HEK293T (cell line): ENCODE data around the gene NODAL.

Experiments
- FOXK2 ChIP-seq: fragments of 450-650 bp; IDR thresholded peaks from 2 replicates; pipeline ENCODE4 v1.6.1; 2016; ENCODE audit warnings: mild to moderate bottlenecking
- FOXM1 ChIP-seq: fragments of 450-650 bp; IDR thresholded peaks from 2 replicates; pipeline ENCODE4 v1.6.1; 2017; ENCODE audit warnings: mild to moderate bottlenecking, borderline replicate concordance
- SP1 ChIP-seq: fragments of 450-650 bp; IDR thresholded peaks from 2 replicates; pipeline ENCODE4 v1.6.1; 2017
- ZNF384 ChIP-seq: fragments of 450-650 bp; IDR thresholded peaks from 2 replicates; pipeline ENCODE4 v1.6.1; 2016
- TF ChIP-seq, protein P1 (sequence below): fragments of 450-650 bp; IDR thresholded peaks from 2 replicates; pipeline ENCODE4 v1.6.1; 2016

DNA sequence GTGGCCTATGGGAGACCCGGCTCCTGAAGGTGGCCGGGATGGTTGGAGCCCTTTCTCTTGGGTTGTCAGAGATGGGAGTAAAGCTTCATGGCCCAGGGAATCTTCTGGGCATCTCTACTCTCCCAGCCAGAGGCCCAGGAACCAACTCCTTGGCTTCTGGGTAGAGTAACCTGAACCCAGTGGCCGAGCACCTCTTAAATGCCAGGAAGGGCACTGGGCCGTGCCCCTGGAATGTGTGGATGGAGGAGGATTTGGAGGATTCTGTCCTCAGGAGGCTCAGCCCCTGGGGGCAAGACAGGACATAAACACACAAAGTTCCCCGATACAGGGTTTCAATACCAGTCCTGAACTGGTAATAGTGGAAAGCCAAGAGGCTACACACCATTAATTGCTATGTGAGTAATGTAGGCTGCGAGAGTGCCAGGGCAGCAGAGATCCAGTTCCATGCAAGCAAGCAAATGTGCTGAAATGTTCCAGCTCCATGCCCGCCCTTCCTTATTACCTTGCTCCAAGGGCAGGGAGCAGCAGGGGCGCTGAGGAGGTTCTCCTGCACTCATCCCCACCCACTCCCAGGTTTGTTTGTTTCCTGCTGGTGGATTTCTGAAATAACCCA, 38.3 kb upstream of the NODAL start:
- no peak for TF ChIP-seq FOXM1
- TF ChIP-seq SP1: no peak
- TF ChIP-seq ZNF384: no peak
- TF ChIP-seq FOXK2: no peak
- TF ChIP-seq, protein P1, sequence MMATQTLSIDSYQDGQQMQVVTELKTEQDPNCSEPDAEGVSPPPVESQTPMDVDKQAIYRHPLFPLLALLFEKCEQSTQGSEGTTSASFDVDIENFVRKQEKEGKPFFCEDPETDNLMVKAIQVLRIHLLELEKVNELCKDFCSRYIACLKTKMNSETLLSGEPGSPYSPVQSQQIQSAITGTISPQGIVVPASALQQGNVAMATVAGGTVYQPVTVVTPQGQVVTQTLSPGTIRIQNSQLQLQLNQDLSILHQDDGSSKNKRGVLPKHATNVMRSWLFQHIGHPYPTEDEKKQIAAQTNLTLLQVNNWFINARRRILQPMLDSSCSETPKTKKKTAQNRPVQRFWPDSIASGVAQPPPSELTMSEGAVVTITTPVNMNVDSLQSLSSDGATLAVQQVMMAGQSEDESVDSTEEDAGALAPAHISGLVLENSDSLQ: no peak
